GM19452 (cell line): Measurements from ENCODE around the gene LIPM.

Source experiments
- ATAC-seq: cut with Tn5 transposase; IDR thresholded peaks from one replicate; pipeline ENCODE4 v1.9.1; 2021; ENCODE audit not compliant: unreplicated experiment

LIPM gene, protein sequence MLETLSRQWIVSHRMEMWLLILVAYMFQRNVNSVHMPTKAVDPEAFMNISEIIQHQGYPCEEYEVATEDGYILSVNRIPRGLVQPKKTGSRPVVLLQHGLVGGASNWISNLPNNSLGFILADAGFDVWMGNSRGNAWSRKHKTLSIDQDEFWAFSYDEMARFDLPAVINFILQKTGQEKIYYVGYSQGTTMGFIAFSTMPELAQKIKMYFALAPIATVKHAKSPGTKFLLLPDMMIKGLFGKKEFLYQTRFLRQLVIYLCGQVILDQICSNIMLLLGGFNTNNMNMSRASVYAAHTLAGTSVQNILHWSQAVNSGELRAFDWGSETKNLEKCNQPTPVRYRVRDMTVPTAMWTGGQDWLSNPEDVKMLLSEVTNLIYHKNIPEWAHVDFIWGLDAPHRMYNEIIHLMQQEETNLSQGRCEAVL

GRCh38 chr10:88802523-88803285, at the start of gene LIPM:
LIPM (plus strand) TSS chr10:88802730; CDS start chr10:88802897, 167 bp downstream.
- ATAC-seq, result no peak

- ATAC-seq, result no peak
These were observed 48.2 kb upstream of the LIPM start for GRCh38 chr10:88754287-88754686.

DNA sequence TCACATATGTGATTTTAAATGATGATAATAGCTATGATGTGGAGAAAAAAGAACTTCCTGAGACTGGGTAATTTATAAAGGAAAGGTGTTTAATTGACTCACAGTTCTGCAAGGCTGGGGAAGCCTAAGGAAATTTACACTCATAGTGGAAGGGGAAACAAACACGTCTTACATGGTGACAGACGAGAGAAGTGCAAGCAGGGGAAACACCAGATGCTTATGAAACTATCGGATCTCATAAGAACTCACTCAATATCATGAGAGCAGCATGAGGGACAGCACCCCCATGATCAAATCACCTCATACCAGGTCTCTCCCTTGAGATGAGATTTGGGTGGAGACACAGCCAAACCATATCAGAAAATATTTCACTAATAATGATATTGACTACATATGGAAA, 46.8 kb upstream of the LIPM start:
- ATAC-seq, result no peak

DNA sequence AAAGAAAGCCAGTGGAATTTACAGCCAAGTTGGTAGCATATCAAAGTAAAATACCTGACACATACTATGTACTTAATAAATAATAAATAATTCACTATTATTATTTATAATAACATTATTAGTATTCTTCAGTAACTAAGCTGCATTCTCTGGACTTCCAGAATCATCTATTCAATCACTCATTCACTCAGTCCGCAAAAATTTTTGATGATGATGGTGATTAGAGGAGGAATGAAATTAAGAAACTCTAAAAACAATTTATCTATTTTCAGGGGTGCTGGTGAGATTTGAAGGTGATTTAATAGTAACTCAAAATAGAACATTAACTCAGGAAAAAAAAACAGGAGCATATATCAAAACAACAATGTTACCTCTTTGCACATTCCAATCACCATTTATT, 45.9 kb upstream of the LIPM start:
- no peak for ATAC-seq

- ATAC-seq, result no peak
These were observed 43.0 kb upstream of the LIPM start, which contains the start of gene LIPN for GRCh38 chr10:88759366-88760101. LIPN (plus strand) TSS chr10:88760020; CDS start chr10:88761406, 1,386 bp downstream.

DNA sequence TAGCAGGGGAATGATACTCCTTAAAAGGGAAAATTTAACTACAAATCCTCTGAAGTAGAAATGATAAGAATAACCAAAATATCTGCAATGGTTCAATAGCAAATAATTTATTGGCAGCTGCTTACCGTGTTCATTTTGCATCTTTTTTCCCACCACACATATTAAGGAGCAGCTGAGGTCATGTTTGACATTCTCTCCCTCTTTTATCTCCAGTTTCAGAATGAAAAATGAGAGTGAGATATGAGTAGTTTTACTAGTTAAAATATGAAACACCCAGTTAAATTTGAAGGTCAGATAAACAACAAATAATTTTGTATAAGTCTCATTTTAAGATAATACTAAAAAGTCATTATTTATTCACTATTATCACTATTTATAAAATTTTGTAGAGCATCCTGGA, 39.6 kb upstream of the LIPM start:
- no peak for ATAC-seq

GRCh38 chr10:88763441-88763840, 39.1 kb upstream of the LIPM start:
- ATAC-seq, result no peak

- ATAC-seq, result no peak
These were observed 38.4 kb upstream of the LIPM start for GRCh38 chr10:88764110-88764509.

DNA sequence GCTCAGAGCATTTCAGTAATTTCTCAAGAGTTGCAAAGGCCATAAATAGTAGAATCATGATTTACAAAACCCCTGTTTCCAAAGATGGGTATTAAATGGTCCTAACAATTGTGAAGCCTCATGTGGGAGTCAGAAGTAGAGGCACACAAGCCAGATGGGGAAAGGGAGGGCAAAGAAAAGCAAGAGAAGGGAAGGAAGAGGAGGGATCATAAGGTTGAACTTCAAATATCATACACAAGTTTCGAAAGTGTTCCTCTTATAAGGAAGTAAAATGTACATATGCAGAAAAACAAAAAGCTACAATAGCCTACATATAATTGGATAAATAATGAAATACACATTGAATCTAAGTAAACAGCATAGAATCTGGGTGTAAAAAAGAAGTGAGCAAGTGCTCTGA, 36.7 kb upstream of the LIPM start:
- no peak for ATAC-seq

DNA sequence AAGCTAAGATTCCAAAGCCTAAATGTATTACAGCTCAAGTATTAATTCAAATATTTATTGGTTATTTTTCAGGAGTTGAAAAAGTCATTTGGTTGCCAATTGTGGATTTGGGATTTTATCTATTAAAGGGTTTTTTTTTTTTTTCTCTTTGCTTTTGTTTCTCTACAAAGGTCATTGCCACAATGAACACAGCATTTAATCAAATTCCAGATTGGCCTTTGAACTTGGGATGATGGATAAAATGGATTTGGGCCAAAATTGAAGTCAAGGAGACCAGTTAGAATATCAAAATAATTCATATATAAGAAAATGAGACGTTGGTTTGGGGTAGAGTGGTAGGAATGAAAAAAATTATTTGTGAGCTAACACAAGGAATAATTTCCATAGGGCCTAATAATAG, 33.1 kb upstream of the LIPM start:
- ATAC-seq, result no peak

DNA sequence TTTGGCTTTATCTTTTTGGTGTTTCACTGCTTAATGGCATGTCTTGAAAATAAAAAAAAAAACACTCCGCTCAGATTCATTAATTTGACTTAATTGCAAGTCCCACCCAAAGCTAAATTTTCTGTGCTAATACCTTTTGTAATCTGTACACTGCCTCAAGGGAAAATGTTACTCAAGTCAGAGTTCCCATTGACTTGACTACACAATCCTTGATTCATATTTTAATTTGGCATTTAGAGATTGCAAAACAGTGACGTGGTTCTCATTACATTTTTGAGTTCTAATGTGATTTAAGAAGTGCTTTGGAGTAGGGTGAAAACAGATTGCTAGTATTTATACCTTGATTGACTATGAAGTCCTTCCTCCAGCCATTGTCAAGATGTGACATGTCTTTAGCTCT, 21.3 kb upstream of the LIPM start:
- no peak for ATAC-seq

DNA sequence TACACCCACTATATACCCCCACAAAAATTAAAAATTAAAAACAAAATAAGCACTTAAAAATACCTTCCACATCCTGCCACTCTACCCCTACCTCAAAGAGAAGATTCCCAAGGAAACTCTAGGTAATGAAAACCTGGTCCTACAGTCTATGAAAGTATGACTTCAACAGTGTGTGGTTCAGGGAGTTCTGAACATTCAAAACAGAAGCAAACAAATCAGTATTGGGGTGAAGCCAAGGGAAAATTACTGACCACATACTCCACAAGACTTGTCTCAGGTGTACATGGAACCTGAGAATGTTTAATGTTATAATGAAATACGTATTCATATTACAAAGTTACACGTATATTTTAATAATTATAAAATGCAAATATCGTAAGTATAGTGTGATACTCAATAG, 20.3 kb upstream of the LIPM start:
- ATAC-seq, result no peak

DNA sequence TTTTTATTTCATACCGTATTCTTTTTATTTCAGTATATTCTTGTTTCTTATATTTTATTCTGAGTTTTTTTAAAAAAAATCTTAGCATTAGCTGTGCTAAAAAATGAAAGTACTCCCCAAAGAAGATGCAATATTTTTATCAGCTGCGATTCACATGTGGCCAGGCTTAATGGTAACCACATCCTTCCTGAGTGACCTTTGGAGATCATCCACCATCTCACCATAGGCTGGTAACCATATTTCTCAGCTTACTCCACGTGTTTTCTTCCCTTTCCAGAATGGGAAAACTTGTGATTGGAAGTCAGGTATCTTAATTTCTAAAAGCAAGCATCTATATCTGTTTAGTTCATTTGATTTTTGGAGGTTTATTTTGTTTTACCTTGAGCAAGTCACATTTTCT, 18.8 kb upstream of the LIPM start:
- no peak for ATAC-seq

- ATAC-seq, result no peak
These were observed 16.3 kb upstream of the LIPM start for GRCh38 chr10:88786032-88786770.

DNA sequence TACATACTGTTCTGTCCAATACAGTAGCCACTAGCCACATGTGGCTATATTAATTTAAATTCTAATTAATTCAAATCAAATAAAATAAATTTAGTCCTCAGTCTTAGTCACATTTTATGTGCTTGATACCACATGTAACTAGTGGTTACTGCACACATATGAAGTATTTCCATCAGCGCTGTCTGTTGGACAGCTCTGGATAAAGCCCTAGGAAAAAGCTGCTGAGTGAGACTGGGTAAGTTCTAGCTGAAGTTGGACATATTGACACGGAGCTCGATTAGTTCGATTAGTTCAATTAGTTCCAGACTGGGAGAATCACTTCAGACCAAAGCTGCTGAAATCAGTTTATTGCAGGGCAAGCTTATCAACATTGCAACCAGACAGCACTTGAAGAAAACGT, 15.1 kb upstream of the LIPM start:
- ATAC-seq, result no peak

- ATAC-seq, result no peak
These were observed 13.6 kb upstream of the LIPM start for GRCh38 chr10:88788924-88789323.

DNA sequence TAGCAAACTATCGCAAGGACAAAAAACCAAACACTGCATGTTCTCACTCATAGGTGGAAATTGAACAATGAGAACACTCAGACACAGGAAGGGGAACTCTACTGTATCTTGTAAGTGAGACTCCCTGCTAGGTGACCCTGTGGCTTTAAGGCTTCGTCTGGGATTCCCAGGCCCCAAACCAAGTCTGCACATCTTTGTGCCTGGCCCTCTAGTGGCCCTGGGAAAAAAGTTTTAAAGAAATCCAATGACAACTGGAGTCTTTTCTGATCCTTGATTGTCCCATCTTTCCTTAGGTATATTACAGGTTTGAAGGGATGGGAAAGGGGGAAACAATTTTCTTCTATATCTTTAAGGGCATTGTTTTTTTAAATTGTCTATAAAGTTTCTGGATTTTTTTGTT, 10.6 kb upstream of the LIPM start:
- ATAC-seq, result no peak

GRCh38 chr10:88792661-88793060, 9.9 kb upstream of the LIPM start:
- no peak for ATAC-seq

GRCh38 chr10:88793712-88794299, 8.7 kb upstream of the LIPM start:
- ATAC-seq, result no peak

DNA sequence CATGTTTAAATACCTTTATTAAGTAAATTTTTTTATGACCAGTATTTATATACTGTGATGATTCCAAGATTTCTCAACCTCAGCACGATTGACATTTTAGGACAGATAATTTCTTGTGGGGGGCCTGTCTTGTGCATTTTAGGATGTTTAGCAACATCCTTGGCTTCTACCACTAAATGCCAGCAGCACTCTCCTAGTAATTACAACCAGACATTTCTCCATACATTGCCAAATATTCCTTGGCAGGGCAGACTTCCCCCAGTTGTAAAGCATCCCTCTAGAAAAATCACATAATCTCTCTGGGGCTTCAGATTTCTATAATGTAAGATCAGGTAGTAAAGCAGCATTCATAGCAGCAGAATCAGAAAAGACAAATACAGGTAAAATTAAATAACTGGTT, 7.8 kb upstream of the LIPM start:
- no peak for ATAC-seq
